Trophoblast cell (in vitro differentiated cells and primary cell): ENCODE measurements around the gene LAMB1.

Experiments used
- DNase-seq, 2 donors: peaks; one replicate each; pipeline ENCODE4 v3.0.0-alpha.2; 2016
- H2AFZ ChIP-seq: 2 replicates; pipeline ENCODE4 v1.6.1; 2013; ENCODE audit warnings: low read length, moderate library complexity, mild to moderate bottlenecking; ENCODE audit not compliant: insufficient read depth, poor library complexity
- H2AK5ac ChIP-seq: 2 replicates; pipeline ENCODE4 v1.6.1; 2013; ENCODE audit warnings: mild to moderate bottlenecking, low read length
- H2BK120ac ChIP-seq: 2 replicates; pipeline ENCODE4 v1.6.1; 2013; ENCODE audit warnings: low read length, mild to moderate bottlenecking, moderate library complexity; ENCODE audit not compliant: insufficient read depth, poor library complexity
- H2BK12ac ChIP-seq: 2 replicates; pipeline ENCODE4 v1.6.1; 2013; ENCODE audit warnings: mild to moderate bottlenecking, low read length, moderate library complexity
- H2BK5ac ChIP-seq: 2 replicates; pipeline ENCODE4 v1.6.1; 2013; ENCODE audit warnings: low read length, low read depth, moderate library complexity, mild to moderate bottlenecking; ENCODE audit not compliant: poor library complexity
- H3K14ac ChIP-seq: 2 replicates; pipeline ENCODE4 v1.6.1; 2013; ENCODE audit warnings: mild to moderate bottlenecking, low read length
- H3K18ac ChIP-seq: 2 replicates; pipeline ENCODE4 v1.6.1; 2013; ENCODE audit warnings: mild to moderate bottlenecking, low read length
- H3K23ac ChIP-seq: 2 replicates; pipeline ENCODE4 v1.6.1; 2013; ENCODE audit warnings: low read length
- H3K27ac ChIP-seq: 2 replicates; pipeline ENCODE4 v1.5.1; 2013; ENCODE audit warnings: low read depth, mild to moderate bottlenecking, inconsistent platforms, low read length, moderate library complexity
- H3K27me3 ChIP-seq: 2 replicates; pipeline ENCODE4 v1.6.1; 2013; ENCODE audit warnings: inconsistent platforms, mild to moderate bottlenecking, low read length, moderate library complexity; ENCODE audit not compliant: insufficient read depth
- H3K36me3 ChIP-seq, 2 experiments: 1 replicate in 1 of 2; 2 replicates in 1 of 2; pipeline ENCODE4 v1.6.1; 2013; ENCODE audit warnings: low read length in 2 of 2, mild to moderate bottlenecking in 2 of 2, moderate library complexity in 1 of 2; ENCODE audit not compliant: insufficient read depth in 2 of 2, control insufficient read depth in 1 of 2
- H3K4ac ChIP-seq: 2 replicates; pipeline ENCODE4 v1.6.1; 2013; ENCODE audit warnings: low read depth, mild to moderate bottlenecking, low read length, moderate library complexity
- H3K4me1 ChIP-seq, 2 experiments: 1 replicate in 1 of 2; 2 replicates in 1 of 2; pipeline ENCODE4 v1.6.1; 2013; ENCODE audit warnings: low read length in 2 of 2, mild to moderate bottlenecking in 2 of 2, moderate library complexity in 1 of 2; ENCODE audit not compliant: insufficient read depth in 2 of 2, control insufficient read depth in 1 of 2
- H3K4me2 ChIP-seq: 2 replicates; pipeline ENCODE4 v1.6.1; 2013; ENCODE audit warnings: inconsistent platforms, mild to moderate bottlenecking, low read length, moderate library complexity
- H3K4me3 ChIP-seq: 2 replicates; pipeline ENCODE4 v1.5.1; 2013; ENCODE audit warnings: mild to moderate bottlenecking, low read depth, low read length, inconsistent platforms
- H3K79me1 ChIP-seq: one replicate; pipeline ENCODE4 v1.6.1; 2013; ENCODE audit warnings: low read length
- H3K79me2 ChIP-seq: 2 replicates; pipeline ENCODE4 v1.6.1; 2013; ENCODE audit warnings: low read length, mild to moderate bottlenecking; ENCODE audit not compliant: control insufficient read depth, insufficient read depth, poor library complexity
- H3K9ac ChIP-seq: 2 replicates; pipeline ENCODE4 v1.6.1; 2013; ENCODE audit warnings: mild to moderate bottlenecking, low read length
- H3K9me3 ChIP-seq: 2 replicates; pipeline ENCODE4 v1.6.1; 2013; ENCODE audit warnings: low read depth, mild to moderate bottlenecking, control low read depth, inconsistent platforms, low read length; ENCODE audit not compliant: insufficient read depth
- H4K12ac ChIP-seq: 2 replicates; pipeline ENCODE4 v1.6.1; 2013; ENCODE audit warnings: low read depth, mild to moderate bottlenecking, low read length, moderate library complexity
- H4K8ac ChIP-seq: 2 replicates; pipeline ENCODE4 v1.6.1; 2013; ENCODE audit warnings: low read depth, mild to moderate bottlenecking, low read length, moderate library complexity
- H4K91ac ChIP-seq: one replicate; pipeline ENCODE4 v1.6.1; 2013; ENCODE audit warnings: low read depth, mild to moderate bottlenecking, low read length, moderate library complexity
- WGBS: extraction: QIAGEN DNeasy Blood & Tissue Kit; methylation state at CpG from one replicate; pipeline ENCODE4 v1.1.7; 2013; ENCODE audit warnings: missing lambda C conversion rate; ENCODE audit not compliant: insufficient read length, insufficient coverage; ENCODE audit errors: extremely low coverage; 5-methylcytosine and 5-hydroxymethylcytosine counted together

Gene LAMB1

GRCh38 chr7:108008240-108008639 is 5.3 kb upstream of the LAMB1 start:
- no peak for DNase-seq
- Histone ChIP-seq H3K9me3 (no peaks in the 10 kb centered on the region), H2AFZ (no peak overlapping the region), H3K27me3 (no peaks in the 10 kb centered on the region), H4K8ac (no peak overlapping the region), H2AK5ac (no peak overlapping the region), H3K23ac (no peak overlapping the region), H3K36me3 (no peaks in the 10 kb centered on the region), H2BK5ac (no peak overlapping the region), H3K18ac (no peak overlapping the region), H3K27ac (no peak overlapping the region), H3K4me1 (peaks cover 5 to 14% of the 10 kb centered on the region in 2 experiments), H3K79me1 (peaks cover 6% of the 10 kb centered on the region), H3K4me3 (no peak overlapping the region), H4K91ac (no peak overlapping the region), H2BK120ac (no peak overlapping the region), H3K4me2 (no peak overlapping the region), H3K14ac (no peak overlapping the region), H3K9ac (no peak overlapping the region), H2BK12ac (no peak overlapping the region), H4K12ac (no peak overlapping the region), H3K79me2 (no peaks in the 10 kb centered on the region), H3K4ac (no peak overlapping the region)
- WGBS = no CpG with 5 or more reads among the region's 4 CpGs

GRCh38 chr7:108007762-108008161 is 4.8 kb upstream of the LAMB1 start:
- Histone ChIP-seq H3K4me2 (no peak overlapping the region), H3K9me3 (no peaks in the 10 kb centered on the region), H3K4me3 (no peak overlapping the region), H3K27ac (no peak overlapping the region), H2AFZ (no peak overlapping the region), H3K14ac (no peak overlapping the region), H2BK120ac (no peak overlapping the region), H2BK5ac (no peak overlapping the region), H2BK12ac (no peak overlapping the region), H3K36me3 (no peaks in the 10 kb centered on the region), H3K27me3 (no peaks in the 10 kb centered on the region), H4K91ac (no peak overlapping the region), H3K4ac (no peak overlapping the region), H3K23ac (no peak overlapping the region), H4K8ac (no peak overlapping the region), H3K18ac (no peak overlapping the region), H2AK5ac (no peak overlapping the region), H3K79me2 (peaks cover 1% of the 10 kb centered on the region), H3K9ac (no peak overlapping the region), H4K12ac (no peak overlapping the region), H3K4me1 (peaks cover 5 to 13% of the 10 kb centered on the region in 2 experiments), H3K79me1 (peaks cover 11% of the 10 kb centered on the region)
- no CpG with 5 or more reads among the region's 3 CpGs for WGBS
- DNase-seq = no peak

GRCh38 chr7:108007261-108007660 is 4.3 kb upstream of the LAMB1 start:
- Histone ChIP-seq H3K9ac (no peak overlapping the region), H2AFZ (no peak overlapping the region), H3K9me3 (no peaks in the 10 kb centered on the region), H3K4me3 (no peak overlapping the region), H3K27ac (no peak overlapping the region), H2BK5ac (no peak overlapping the region), H4K91ac (no peak overlapping the region), H3K4ac (no peak overlapping the region), H3K79me1 (peaks cover 16% of the 10 kb centered on the region), H2AK5ac (no peak overlapping the region), H2BK120ac (no peak overlapping the region), H3K27me3 (no peaks in the 10 kb centered on the region), H3K4me1 (peaks cover 5 to 10% of the 10 kb centered on the region in 2 experiments), H3K79me2 (peaks cover 6% of the 10 kb centered on the region), H3K36me3 (no peaks in the 10 kb centered on the region), H3K23ac (no peak overlapping the region), H2BK12ac (no peak overlapping the region), H4K12ac (no peak overlapping the region), H3K4me2 (no peak overlapping the region), H4K8ac (no peak overlapping the region), H3K14ac (no peak overlapping the region), H3K18ac (no peak overlapping the region)
- no CpG with 5 or more reads among the region's 3 CpGs for WGBS
- no peak for DNase-seq

- peak overlapping the region; percentile 7 for H2BK12ac ChIP-seq
- H3K79me2 ChIP-seq = peaks cover 20% of the 10 kb centered on the region
- H3K9me3 ChIP-seq = peaks cover 3% of the 10 kb centered on the region
- peak overlapping the region; percentile 71 for H4K91ac ChIP-seq
- peak overlapping the region; percentile 60 for H2BK120ac ChIP-seq
- DNase-seq = peak; percentile 33 to 60
- H2AK5ac ChIP-seq = no peak overlapping the region
- H3K4me1 ChIP-seq = peaks cover 9 to 10% of the 10 kb centered on the region in 2 experiments
- H3K18ac ChIP-seq = peak overlapping the region; percentile 41
- H2BK5ac ChIP-seq = peak overlapping the region; percentile 65
- H3K4me2 ChIP-seq = peak overlapping the region; percentile 36
- H3K36me3 ChIP-seq = peaks cover 10 to 11% of the 10 kb centered on the region in 2 experiments
- no peak overlapping the region for H3K23ac ChIP-seq
- peak overlapping the region; percentile 5 for H3K14ac ChIP-seq
- no peaks in the 10 kb centered on the region for H3K27me3 ChIP-seq
- no peak overlapping the region for H3K4ac ChIP-seq
- peaks cover 38% of the 10 kb centered on the region for H3K79me1 ChIP-seq
- H3K27ac ChIP-seq = peak overlapping the region; percentile 50
- H4K12ac ChIP-seq = no peak overlapping the region
- H2AFZ ChIP-seq = no peak overlapping the region
- no peak overlapping the region for H3K4me3 ChIP-seq
- no peak overlapping the region for H3K9ac ChIP-seq
- WGBS = no CpG with 5 or more reads among the region's 13 CpGs
- peak overlapping the region; percentile 69 for H4K8ac ChIP-seq
These were observed 1.5 kb upstream of the LAMB1 start for GRCh38 chr7:108004220-108005142.
